Measurements from ENCODE around the gene CARD19.
A peak's percentile ranks its signal among the peaks of the same experiment; 100 is the strongest.
"Not testable (repeated sequence)": the region's sequence is repeated elsewhere in the genome, so short reads cannot be mapped to it uniquely, and the experiment has no call there.

Gene CARD19

DNA sequence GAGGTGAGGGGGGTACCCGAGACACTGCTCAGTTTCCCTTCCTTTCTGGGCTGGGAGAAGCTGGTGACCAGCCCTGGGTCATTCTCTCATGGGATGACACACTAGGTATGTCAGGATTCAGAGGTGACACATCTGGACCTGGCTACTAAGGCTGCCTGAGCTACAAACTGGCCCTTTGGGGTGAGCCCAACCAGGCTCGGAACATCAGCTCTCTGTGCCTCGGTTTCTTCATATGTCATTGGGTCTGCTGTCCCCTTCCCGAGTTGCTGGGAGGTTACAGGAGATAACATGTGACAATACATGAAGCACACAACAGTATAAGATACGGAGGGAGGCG lies 11.8 kb downstream of the CARD19 start:
- no peak for DNase-seq

DNA sequence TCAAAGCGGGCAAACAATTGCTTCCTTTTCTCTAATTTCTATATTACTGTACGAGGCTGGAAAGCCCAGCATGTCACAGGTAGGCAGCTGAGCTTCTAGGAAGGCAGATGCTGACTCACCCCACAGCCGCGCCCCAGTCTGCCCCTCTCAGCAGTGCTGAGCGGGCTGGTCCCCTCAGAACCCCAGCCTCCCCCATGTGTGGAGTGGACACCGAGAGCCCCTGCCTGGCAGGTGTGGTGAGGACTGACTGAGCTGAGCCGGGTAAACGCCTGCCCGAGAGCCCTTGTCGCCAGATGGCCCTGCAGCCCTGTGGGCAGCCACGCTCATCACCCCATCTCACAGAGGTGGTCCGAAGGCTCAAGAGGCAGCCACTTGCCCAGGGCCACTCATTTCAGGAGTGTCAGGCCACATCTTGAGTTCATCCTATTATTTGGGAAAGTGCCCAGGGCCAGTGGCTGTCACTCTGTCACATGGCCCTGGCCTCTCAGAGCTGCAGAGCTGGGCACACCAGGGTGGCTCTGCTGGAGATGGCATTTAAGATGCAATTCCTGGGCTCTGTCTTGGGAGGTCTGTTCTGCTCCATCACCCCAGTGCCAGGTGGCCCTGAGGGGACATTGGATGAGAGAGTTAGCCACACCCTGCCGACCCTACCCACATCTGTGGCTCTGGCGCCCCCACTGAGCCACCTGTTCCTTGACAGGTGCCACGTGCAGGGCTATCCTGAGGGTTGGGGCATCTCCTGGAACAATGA lies 12.4 kb downstream of the CARD19 start:
- DNase-seq = peak; percentile 64

DNA sequence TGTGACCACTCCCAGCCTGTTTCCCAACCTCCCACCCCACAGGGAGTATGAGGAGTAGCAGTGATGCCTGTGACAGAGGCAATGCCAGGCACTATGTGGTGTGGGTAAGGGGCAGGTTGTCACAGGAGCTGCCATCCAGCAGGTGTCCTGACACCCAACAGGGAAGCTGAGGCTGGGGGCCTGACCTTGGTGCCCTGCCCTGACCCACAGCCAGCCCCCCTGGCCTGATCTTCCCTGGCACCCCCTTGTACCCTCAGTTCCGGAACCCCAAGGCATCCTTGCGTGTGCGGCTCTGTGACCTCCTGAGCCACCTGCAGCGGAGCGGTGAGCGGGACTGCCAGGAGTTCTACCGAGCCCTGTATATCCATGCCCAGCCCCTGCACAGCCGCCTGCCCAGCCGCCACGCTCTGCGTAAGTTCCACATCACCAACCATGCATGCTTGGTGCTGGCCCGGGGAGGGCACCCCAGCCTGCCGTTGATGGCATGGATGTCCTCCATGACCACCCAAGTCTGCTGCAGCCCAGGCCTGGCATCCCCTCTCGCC lies 14.4 kb downstream of the CARD19 start:
- no peak for DNase-seq

DNA sequence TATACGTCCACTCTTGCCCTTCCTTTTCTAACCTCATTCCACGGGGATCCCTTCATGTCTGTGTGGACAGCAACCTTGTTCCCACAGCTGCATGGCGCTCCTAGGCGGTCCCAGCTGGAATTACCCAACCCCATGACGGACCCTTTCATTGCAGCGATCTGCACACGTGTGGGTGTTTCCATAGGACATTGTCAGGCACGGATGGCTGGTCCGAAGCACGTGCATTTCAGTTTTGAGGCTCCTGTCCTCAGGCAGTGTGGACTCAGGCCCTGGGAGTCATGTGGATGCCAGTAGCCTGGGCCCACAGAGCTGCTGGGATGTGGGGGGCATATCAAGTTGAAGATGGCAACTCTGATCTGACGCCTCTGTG lies 15.0 kb downstream of the CARD19 start:
- DNase-seq = no peak

DNA sequence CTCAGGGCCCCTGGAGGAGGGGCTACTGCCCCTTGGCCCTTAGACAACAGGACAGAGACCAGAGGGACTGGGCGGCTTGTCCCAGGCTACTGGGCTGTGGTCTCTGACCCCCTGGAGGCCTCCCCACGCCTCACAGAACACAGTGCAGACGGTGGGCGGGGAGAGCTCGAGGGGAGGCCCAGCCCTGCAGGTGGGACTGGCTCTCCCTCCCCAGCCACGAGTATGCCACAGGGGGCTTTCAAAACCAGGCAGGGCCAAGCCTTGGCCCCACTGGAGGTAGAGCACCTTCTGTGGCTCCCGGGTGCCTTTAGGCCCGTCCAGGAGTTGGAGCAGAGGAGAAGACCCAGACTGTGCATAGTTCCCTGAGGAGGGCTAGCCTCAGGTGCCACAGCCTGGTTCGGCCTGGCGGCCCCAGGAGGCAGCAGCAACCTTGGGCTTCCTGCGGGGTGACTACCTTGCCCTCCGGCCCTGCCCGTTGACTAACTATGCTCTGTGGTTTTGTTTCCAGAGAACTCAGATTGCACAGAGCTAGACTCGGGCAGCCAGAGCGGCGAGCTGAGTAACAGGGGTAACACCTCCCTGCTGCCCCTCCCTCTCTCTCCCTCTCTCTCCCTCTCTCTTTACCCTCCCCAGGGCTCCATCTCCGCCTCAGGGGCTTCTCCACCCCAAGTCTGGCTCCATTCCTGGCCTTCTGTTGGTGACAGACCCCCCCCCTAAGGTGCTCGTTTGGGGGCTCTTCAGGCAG lies 15.5 kb downstream of the CARD19 start:
- no peak for DNase-seq

DNA sequence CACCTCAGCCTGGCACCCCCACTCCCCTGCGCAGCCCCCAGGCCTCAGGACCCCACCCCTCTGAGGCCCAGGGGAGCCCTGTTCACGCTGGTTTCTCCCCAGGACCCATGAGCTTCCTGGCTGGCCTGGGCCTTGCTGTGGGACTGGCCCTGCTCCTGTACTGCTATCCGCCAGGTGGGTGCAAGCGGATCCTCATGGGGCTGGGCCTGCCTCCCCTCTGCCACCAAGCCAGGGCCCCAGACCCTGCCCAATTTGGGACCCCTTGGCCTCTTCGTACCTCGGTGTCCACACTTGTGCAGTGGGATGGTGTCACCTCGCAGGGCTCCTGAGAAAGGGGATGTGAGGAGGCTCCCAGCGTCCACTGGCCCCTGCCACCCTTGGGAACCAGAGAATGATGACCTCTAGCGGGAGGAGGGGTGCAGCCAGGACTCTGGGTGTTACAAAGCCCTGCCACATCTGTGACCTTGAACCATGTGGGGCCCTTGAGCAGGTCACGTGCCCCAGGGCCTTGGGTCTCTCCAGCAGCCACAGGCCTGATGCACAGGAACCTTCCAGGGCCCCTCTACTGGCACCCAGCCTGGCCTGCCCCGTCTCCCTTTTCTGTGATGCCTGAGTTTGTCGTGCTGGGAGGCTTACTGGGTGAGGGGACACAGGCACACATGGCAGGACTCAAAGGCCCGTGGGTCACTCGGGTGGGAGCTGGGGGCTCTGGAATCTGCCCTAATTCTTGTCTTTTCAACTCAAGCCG lies 16.3 kb downstream of the CARD19 start:
- no peak for DNase-seq

DNA sequence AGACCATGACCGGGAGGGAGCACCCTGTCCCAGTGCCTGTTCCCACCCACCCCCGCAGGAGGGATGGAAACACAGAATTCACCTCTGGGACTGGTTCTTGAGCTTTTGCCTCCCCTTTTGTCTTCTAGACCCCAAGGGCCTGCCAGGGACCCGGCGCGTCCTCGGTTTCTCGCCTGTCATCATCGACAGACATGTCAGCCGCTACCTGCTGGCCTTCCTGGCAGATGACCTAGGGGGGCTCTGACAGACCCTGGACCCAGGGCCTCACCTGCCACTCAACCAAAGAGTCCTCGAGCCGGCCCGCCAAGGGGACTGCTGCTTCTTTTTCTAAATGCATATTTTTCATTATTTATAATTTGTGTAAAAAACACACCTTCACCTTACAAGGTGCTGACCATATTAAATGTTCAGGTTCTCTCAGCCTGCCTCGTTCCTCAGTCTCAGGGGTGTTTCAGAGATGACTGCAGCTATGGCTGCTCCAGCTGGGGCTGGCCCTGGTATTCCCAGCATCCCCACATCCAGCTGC lies 16.9 kb downstream of the CARD19 start:
- DNase-seq = no peak

DNA sequence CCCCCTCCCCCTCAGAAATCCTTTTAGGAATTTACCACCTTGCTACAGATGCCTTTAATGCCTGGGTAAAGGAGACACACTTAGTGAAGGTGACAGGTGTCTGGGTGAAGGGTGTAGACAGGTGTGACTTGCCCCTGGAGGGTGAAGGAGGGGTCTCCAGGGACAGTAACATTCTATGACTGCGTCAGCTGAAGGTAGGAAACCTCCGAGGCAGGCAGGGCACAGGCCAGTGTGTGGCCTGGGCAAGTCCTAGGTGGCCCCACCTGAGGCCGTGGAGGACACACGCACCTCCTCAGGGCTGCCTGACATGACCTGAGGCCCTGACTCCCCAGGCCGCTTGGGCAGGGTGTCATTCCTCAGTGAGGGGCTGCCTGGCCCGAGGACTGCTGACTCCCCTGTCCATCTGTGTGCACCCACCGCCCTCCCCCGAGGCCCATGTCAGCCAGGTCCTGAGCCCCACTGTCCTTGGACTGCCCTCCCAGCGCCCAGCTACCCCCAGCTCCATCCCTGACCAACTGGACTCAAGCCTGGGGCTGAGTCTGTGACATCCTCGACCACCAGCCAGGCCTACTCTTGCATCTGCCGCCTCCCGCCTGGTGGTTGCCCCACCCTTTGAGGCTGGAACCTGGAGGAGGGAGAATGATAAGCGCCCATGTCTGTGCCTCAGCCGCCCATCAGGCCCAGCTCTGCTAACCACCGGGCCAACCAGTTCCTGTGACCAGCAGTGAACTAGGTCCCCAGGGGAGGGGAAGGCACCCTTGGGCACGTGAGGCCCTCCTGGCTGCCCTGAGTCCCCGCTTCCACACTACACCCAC lies 18.4 kb downstream of the CARD19 start:
- no peak for DNase-seq

DNA sequence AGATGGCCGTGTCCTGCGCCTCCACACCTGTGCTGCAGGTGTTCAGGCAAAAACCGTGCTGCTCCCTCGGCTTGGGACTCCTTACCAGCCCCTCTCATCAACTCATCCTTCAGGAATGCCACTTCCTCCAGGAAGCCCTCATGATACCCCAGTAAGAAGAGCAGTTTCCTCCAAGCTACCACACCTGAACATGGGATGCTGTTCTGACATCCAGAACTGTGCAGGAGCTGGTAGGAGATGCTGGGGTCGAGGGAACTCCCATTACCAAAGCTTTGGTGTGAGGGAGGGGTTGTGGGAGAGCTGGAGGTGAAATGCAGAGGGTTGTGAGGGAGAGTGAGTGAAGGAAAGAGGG lies 18.9 kb downstream of the CARD19 start:
- DNase-seq = no peak

DNA sequence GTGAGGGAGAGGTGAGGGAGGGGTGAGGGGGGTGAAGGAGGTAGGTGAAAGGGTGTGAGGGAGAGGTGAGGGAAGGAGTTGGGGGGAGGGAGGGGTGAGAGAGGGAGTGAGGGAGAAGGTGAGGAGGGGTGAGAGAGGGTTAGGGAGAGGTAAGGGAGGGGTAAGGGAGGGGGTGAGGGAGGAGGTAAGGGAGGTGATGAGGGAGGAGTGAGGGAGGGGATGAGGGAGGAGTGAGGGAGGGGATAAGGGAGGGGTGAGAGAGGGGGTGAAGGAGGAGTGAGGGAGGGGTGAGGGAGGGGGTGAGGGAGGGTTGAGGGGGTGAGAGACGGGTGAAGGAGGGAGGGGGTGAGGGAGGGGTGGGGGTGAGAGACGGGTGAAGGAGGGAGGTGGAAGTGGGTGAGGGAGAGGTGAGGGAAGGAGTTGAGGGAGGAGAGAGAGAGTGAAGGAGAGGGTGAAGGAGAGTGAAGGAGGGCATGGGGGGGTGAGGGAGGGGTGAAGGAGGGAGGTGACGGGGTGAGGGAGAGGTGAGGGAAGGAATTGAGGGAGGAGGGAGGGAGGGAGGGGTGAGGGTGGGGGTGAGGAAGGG lies 19.6 kb downstream of the CARD19 start:
- DNase-seq = no peak

DNA sequence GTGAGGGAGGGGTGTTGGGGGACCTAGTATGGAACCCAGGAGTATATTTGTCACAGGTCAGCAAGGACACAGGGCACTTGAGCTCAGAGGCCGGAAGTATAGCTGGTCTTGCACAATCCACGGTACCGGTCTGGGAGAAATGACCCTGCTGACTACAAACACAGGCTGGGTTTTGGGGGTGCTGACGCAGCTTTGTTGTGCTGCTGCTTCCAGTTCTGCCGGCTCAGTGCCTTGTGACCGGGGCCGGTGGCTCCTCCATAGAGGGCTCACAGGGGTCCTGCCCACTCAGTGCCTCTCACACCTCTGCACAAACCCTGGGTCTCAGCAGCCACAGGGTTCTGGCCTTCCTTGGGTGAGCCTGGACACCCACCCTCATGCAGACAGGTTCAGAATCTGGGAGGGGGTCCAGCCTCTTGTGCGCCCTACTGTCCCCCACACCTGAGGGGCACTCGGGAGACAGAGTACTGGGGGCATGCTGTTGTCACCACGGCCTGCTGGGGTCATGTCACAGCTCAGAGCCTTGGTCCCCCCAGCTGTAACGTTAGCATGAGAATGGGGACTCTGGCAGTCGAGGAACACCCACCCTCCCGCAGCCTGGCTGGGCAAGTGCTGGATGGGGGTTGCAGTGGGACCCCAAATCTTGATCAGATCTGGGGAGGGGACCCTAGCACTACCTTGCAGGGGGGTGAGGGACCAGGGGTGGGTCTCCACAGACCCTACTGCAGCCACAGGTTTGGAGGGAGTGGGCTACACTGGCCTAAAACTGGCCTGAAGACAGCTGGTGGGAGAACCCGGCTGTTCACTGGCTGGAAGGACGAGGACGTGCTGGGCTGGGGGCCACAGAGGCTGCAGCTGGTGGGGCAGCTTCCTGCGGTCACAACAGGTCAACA lies 20.3 kb downstream of the CARD19 start:
- no peak for DNase-seq

DNA sequence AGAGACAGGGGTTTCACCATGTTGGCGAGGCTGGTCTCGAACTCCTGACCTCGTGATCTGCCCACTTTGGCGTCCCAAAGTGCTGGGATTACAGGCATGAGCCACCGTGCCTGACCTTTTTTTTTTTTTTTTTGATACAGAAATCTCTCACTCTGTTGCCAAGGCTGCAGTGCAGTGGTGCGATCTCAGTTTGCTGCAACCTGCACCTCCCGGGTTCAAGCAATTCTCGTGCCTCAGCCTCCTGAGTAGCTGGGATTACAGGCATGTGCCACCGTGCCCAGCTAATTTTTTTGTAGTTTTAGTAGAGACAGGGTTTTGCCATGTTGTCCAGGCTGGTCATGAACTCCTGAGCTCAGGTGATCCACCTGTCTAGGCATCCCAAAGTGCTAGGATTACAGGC lies 21.5 kb downstream of the CARD19 start:
- DNase-seq = not testable (repeated sequence)

DNA sequence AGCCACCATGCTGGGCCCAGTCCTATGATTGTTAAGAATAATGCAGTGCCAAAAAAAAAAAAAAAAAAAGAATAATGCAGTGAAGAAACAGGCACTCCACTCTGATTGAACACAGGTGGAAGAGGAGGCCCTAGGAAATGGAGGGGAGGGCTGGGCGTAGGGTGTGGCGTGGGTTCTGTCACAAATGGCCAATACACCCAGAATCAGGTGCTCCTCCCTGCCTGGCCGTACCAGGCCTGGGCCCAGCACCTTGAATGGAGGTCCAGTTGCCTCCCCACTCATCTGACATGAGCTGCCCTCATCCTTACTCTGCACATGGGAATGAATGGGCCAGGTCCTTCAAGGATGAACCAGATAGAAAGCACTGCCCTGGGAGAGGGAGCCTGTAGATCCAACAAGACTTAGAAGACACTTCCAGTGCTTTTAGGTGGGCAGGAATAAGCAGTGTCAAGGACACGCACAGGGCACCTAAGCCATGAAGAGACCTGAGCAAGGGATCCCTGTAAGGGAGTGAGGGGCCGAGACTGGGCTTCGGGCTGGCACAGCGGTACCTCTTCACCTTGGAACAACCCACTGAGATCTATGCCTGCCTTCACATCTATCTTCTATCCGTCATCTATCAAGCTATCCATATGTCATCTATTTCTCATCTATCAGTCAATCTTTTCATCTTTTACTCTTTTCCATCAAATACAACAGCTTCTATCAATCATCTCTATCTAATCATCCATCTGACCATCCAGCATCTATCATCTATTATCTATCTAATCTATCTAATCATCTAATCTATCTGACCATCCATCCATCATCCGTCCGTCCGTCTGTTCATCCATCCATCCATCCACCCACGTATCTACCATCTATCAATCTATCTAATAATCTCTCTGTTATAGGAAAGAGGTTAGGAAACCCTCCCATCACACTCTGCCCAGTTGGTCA lies 22.2 kb downstream of the CARD19 start:
- no peak for DNase-seq

DNA sequence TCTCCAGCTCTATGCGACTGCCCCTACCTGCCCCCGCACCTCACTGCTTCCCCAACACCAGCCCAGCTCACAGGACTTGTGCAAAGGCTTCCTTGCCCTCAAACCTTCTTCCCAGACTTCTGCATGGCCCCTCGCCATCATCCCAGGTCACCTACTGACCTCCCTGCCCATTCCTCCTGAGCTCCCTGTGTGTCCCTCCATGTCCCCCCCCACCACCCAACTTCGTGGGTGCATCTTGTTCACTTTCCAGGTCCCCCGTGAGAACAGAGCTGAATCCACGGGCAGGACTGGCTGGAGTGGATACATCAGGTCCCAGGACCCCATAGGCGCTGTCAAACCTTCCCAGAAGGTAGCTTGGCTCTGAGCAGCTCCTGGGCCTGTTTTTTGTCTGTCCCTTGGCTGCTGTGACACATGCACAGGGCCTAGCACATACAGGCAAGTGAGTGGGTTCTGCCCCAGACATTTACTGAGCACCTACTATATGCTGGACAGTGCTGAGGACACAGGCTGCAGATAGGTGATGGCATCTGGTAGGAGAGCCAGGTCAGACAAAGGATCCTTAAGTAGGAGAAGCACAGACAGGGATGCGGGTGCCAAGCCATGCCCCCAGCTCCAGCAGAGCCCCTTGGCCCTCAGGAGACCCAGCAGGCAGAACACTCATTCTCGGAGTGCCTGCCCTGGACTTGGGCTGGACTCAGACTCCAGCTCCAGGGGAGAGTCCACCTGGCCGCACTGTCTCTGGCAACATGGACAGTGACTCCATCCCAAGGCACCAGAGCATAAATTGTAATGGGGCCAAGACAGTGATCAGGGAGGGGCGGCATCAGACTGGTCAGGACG lies 23.1 kb downstream of the CARD19 start:
- no peak for DNase-seq

DNA sequence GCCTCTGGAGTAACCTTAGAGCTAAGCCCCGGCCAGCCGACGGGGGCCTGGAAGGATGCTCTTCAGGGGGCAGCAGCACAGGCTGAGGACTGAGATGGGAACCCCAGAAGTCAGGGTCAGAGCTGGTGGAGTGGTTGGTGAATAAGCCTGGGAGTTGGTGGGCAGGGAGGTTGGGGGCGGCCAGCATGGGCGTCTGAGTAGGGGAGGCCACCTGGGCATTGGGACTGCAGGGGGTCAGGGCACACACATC lies 23.6 kb downstream of the CARD19 start:
- no peak for DNase-seq

DNA sequence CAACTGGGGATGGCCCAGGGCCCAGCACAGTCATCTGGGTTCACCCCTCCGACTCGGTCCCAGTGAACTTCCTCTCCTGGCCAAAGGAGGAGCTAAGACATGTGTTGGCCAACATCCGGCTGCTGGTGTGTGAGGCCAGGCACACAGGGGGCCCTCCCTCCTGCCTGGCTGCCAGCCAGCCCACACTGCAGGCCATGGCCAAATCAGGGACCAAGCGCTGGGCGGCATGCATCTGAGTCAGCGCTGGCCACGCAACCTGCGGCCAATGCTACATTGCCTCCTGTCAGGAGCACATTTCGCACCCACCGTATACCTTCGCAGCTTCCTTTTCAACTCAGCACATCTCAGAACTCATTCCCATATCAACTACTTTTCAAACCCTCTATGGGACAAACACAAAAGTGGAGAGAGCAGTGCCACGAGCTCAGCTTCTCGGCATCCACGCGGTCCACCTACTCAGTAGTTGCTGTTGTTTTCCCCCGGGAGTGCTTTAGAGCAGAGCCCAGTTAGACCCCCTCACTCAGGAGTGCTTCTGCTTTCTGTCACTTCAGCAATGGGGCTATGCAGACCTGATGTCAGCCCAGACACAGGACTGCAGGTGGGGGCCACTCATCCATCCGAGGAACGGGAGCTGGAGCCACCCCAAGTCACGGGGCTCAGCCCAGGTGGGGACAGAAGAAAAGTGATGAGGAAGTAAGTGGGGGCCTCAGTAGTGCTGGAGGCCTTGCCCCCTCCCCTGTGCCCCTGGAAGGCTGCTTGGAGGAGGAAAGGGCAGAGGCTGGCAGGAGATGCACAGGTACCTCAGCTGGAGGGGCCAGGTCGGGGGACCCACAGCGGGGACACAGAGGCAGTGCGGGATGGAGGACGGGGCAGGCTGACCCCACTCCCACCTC lies 24.2 kb downstream of the CARD19 start:
- DNase-seq = no peak

DNA sequence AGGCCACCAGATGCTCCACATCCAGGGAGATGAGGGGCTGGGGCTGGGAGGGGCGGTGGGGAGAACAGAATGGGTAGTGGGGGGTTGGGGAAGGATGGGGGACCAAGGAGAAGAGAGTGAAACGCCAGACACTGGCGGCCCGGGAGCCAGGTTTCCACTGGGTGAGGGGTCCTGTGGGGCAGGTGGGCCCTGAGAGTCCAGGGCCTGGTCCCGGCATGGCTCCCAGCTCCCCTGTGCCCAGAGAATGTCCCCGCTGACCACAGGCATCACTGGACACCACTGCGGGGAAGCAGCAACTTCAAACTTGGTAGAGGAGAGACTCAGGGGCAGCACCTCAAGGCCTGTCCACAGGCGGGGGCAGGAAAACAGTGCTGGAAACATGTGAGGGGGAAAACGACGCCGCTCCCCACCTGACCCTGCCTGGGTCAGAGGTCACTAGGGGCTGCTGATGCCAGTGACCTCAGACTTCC lies 24.9 kb downstream of the CARD19 start:
- no peak for DNase-seq
